Keratinocyte (primary cell): ENCODE measurements around the gene SLC27A2.

Experiments
- EZH2 ChIP-seq: IDR thresholded peaks from one replicate; pipeline ENCODE4 v1.6.1; 2012; ENCODE audit warnings: inconsistent platforms, mild to moderate bottlenecking, low read length, moderate library complexity
- TF ChIP-seq, protein P1 (sequence below), 3 experiments: IDR thresholded peaks in 1 of 3; conservative IDR thresholded peaks in 1 of 3; optimal IDR thresholded peaks in 1 of 3; 2 replicates in 2 of 3; 3 replicates in 1 of 3; pipeline versions ENCODE3 to v1.5.1; 2011; ENCODE audit warnings: low read length in 3 of 3, mild to moderate bottlenecking in 3 of 3, moderate library complexity in 2 of 3, control low read depth in 1 of 3, inconsistent platforms in 1 of 3; ENCODE audit not compliant: insufficient read depth in 2 of 3; ENCODE audit errors: extremely low read depth in 1 of 3

- no peak for TF ChIP-seq EZH2
- TF ChIP-seq, protein P1, sequence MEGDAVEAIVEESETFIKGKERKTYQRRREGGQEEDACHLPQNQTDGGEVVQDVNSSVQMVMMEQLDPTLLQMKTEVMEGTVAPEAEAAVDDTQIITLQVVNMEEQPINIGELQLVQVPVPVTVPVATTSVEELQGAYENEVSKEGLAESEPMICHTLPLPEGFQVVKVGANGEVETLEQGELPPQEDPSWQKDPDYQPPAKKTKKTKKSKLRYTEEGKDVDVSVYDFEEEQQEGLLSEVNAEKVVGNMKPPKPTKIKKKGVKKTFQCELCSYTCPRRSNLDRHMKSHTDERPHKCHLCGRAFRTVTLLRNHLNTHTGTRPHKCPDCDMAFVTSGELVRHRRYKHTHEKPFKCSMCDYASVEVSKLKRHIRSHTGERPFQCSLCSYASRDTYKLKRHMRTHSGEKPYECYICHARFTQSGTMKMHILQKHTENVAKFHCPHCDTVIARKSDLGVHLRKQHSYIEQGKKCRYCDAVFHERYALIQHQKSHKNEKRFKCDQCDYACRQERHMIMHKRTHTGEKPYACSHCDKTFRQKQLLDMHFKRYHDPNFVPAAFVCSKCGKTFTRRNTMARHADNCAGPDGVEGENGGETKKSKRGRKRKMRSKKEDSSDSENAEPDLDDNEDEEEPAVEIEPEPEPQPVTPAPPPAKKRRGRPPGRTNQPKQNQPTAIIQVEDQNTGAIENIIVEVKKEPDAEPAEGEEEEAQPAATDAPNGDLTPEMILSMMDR (optimal IDR thresholded peaks at IDR 0.05 in 1 of 3, IDR thresholded peaks at IDR 0.05 in 1 of 3, conservative IDR thresholded peaks at IDR 0.05 in 1 of 3; ENCODE audit: extremely low read depth in 1 of 3, insufficient read depth in 2 of 3, low read length in 3 of 3) = no peak
These were observed 40.2 kb downstream of the SLC27A2 start for GRCh38 chr15:50222181-50222580.
